B cell (primary cell): ENCODE data around the gene ZNF33B. TPM values are rescaled to one million over a fixed set of nuclear protein-coding genes. Genes with fewer than 3 reads are reported as not detected.

Experiments used
- ATAC-seq: fragments of 200-7000 bp; cut with Tn5 transposase; one replicate; pipeline ENCODE4 v1.10.0; 2021; ENCODE audit warnings: low read depth, mild to moderate bottlenecking, moderate number of reproducible peaks, moderate library complexity
- CTCF ChIA-PET: fragments of 350-600 bp; sonication (Branson Sonifier 250); formaldehyde crosslinking; loops from one replicate; lab custom pipeline; 2021; ENCODE audit warnings: antibody characterized with exemption, inconsistent platforms; lab: Charles Lee
- POLR2A ChIA-PET: fragments of 350-600 bp; sonication (Branson Sonifier 250); formaldehyde crosslinking; loops from one replicate; lab custom pipeline; 2021; ENCODE audit warnings: antibody characterized with exemption; lab: Charles Lee
- DNase-seq: peaks from one replicate; pipeline ENCODE4 v3.0.0; 2013
- H2AFZ ChIP-seq: 2 replicates; pipeline ENCODE4 v1.6.1; 2012; ENCODE audit warnings: mild to moderate bottlenecking, low read depth, low read length; ENCODE audit not compliant: insufficient read depth, poor library complexity, severe bottlenecking
- H3K27ac ChIP-seq, 2 donors: 1 replicate in 1 of 2; 2 replicates in 1 of 2; pipeline ENCODE4 v1.5.1; 2012 to 2013; ENCODE audit warnings: low read length in 2 of 2, mild to moderate bottlenecking in 2 of 2, moderate library complexity in 1 of 2
- H3K27me3 ChIP-seq, 4 experiments: fragments of 200-600 bp in 1 of 4; sonication (generic) in 1 of 4; replicated peaks in 1 of 4; 1 replicate in 2 of 4; 2 replicates in 2 of 4; pipeline versions ENCODE4 v1.6.1 to v1.7.0; 2013 to 2016; ENCODE audit warnings: low read length in 3 of 4, mild to moderate bottlenecking in 2 of 4, mixed read lengths in 1 of 4, moderate library complexity in 1 of 4; ENCODE audit not compliant: insufficient read depth in 4 of 4, control insufficient read depth in 3 of 4; ENCODE audit errors: control extremely low read depth in 1 of 4
- H3K36me3 ChIP-seq, 2 experiments: replicated peaks in 1 of 2; 1 replicate in 1 of 2; 2 replicates in 1 of 2; pipeline versions ENCODE4 v1.6.1 to v1.7.1; 2013; ENCODE audit warnings: low read length in 1 of 2; ENCODE audit not compliant: insufficient read depth in 2 of 2, control insufficient read depth in 1 of 2; ENCODE audit errors: control extremely low read depth in 1 of 2, extremely low read depth in 1 of 2
- H3K4me1 ChIP-seq, 2 donors: fragments of 200-600 bp in 1 of 2; sonication (generic) in 1 of 2; 1 replicate in 1 of 2; 2 replicates in 1 of 2; pipeline versions ENCODE4 v1.5.1 to v1.6.1; 2013 to 2017; ENCODE audit warnings: low read length in 2 of 2; ENCODE audit not compliant: control insufficient read depth in 2 of 2, insufficient read depth in 2 of 2
- H3K4me2 ChIP-seq: replicated peaks from 2 replicates; pipeline ENCODE3; 2012; ENCODE audit warnings: mild to moderate bottlenecking, low read depth, low read length; ENCODE audit not compliant: poor library complexity, severe bottlenecking
- H3K4me3 ChIP-seq, 5 experiments: fragments of 200-600 bp in 1 of 5; sonication (generic) in 1 of 5; 1 replicate in 3 of 5; 2 replicates in 2 of 5; pipeline versions ENCODE4 v1.5.1 to v1.7.0; 2011 to 2016; ENCODE audit warnings: low read length in 4 of 5, mild to moderate bottlenecking in 4 of 5, low read depth in 2 of 5, control low read depth in 1 of 5, moderate library complexity in 1 of 5; ENCODE audit not compliant: insufficient read depth in 1 of 5; ENCODE audit errors: control extremely low read depth in 1 of 5, extremely low read depth in 1 of 5
- H3K79me2 ChIP-seq: fragments of 200-600 bp; sonication (generic); one replicate; pipeline ENCODE4 v1.6.0; 2016; ENCODE audit warnings: low read length; ENCODE audit not compliant: control insufficient read depth, insufficient read depth
- H3K9ac ChIP-seq: fragments of 200-600 bp; sonication (generic); 2 replicates; pipeline ENCODE4 v1.6.1; 2017; ENCODE audit warnings: mild to moderate bottlenecking, low read length, moderate library complexity
- H3K9me3 ChIP-seq, 3 donors: one replicate each; pipeline versions ENCODE4 v1.6.1 to v1.7.1; 2013; ENCODE audit warnings: low read length in 2 of 3; ENCODE audit not compliant: control insufficient read depth in 2 of 3, insufficient read depth in 1 of 3; ENCODE audit errors: control extremely low read depth in 1 of 3
- H4K20me1 ChIP-seq: 2 replicates; pipeline ENCODE4 v1.6.0; 2012; ENCODE audit warnings: mild to moderate bottlenecking, low read length; ENCODE audit not compliant: insufficient read depth, control insufficient read depth, poor library complexity, severe bottlenecking
- H3K27ac Mint-ChIP-seq: one replicate; pipeline ENCODE4 v1.8.0; 2021; ENCODE audit warnings: mixed read lengths
- H3K27me3 Mint-ChIP-seq: one replicate; pipeline ENCODE4 v1.8.0; 2021; ENCODE audit warnings: mixed read lengths
- H3K4me1 Mint-ChIP-seq: one replicate; pipeline ENCODE4 v1.8.0; 2021; ENCODE audit warnings: mixed read lengths
- H3K4me3 Mint-ChIP-seq: one replicate; pipeline ENCODE4 v1.8.0; 2021; ENCODE audit warnings: mixed read lengths
- H3K9me3 Mint-ChIP-seq: one replicate; pipeline ENCODE4 v1.8.0; 2022; ENCODE audit warnings: mixed read lengths; ENCODE audit not compliant: insufficient read depth
- CTCF ChIP-seq: fragments of 200-600 bp; IDR thresholded peaks from one replicate; pipeline ENCODE4 v1.8.0; 2022; ENCODE audit warnings: antibody characterized with exemption, mild to moderate bottlenecking
- EZH2 ChIP-seq: IDR thresholded peaks from 2 replicates; pipeline ENCODE4 v1.6.1; 2012; ENCODE audit warnings: borderline replicate concordance, low read depth, mild to moderate bottlenecking, moderate library complexity, low read length; ENCODE audit not compliant: insufficient read depth, poor library complexity, severe bottlenecking
- WGBS: methylation state at CpG from one replicate; pipeline ENCODE4 v1.1.5; 2013; ENCODE audit warnings: missing lambda C conversion rate; ENCODE audit not compliant: insufficient coverage; 5-methylcytosine and 5-hydroxymethylcytosine counted together
- intact Hi-C: fragments of 100-400 bp; cut with micrococcal nuclease; formaldehyde crosslinking; loops from one replicate; pipeline ENCODE4 v1.10.0; 2022
- polyA plus RNA-seq: library from polyadenylated mRNA; depleted of rRNA; stranded (reverse); fragments of >200 nt; gene quantifications from 2 replicates; pipeline ENCODE4 v1.2.3, GENCODE V29; 2012
- total RNA-seq, 2 donors: library from RNA; stranded (reverse); fragments of 120-200 nt in 1 of 2; gene quantifications; 1 replicate in 1 of 2; 2 replicates in 1 of 2; pipeline versions ENCODE4 v1.2.3 to v1.2.4, GENCODE V29; 2013 to 2022

The ZNF33B gene
- total and polyA plus RNA-seq, 2 donors (not counting 1 experiment from before 2014, with no cell fraction given), result 15.5 to 66.9 TPM

- DNase-seq, result no peak
- no peaks in the 10 kb centered on the region for H4K20me1 ChIP-seq
- no peak overlapping the region for H3K9ac ChIP-seq
- no peak for ATAC-seq
- Mint-ChIP-seq H3K4me1 (no peaks in the 10 kb centered on the region), H3K9me3 (peaks cover 22% of the 10 kb centered on the region), H3K27me3 (no peaks in the 10 kb centered on the region), H3K4me3 (no peak overlapping the region), H3K27ac (no peak overlapping the region)
- H3K4me1 ChIP-seq, result no peaks in the 10 kb centered on the region
- intact Hi-C loops, result no loop called here
- TF ChIP-seq EZH2 (no peak), CTCF (no peak)
- peaks cover 23 to 42% of the 10 kb centered on the region in 2 experiments for H3K36me3 ChIP-seq
- no peak overlapping the region for H3K4me3 ChIP-seq
- peaks cover 2 to 43% (median 13%) of the 10 kb centered on the region in 3 donors for H3K9me3 ChIP-seq
- H2AFZ ChIP-seq, result no peak overlapping the region
- H3K79me2 ChIP-seq, result no peaks in the 10 kb centered on the region
- ChIA-PET POLR2A (no interaction called here), CTCF (no interaction called here)
- no peak overlapping the region for H3K27ac ChIP-seq
- no peak overlapping the region for H3K4me2 ChIP-seq
- no peaks in the 10 kb centered on the region for H3K27me3 ChIP-seq
These were observed 42.2 kb downstream of the ZNF33B start for GRCh38 chr10:42596196-42596595.

GRCh38 chr10:42594246-42594650, 44.1 kb downstream of the ZNF33B start:
- Histone ChIP-seq H3K9me3 (peaks cover 2 to 47% (median 15%) of the 10 kb centered on the region in 3 donors), H3K4me2 (no peak overlapping the region), H3K4me1 (no peaks in the 10 kb centered on the region), H2AFZ (no peak overlapping the region), H3K27ac (no peak overlapping the region), H3K27me3 (no peaks in the 10 kb centered on the region), H3K9ac (no peak overlapping the region), H3K4me3 (no peak overlapping the region), H4K20me1 (no peaks in the 10 kb centered on the region), H3K79me2 (no peaks in the 10 kb centered on the region), H3K36me3 (peaks cover 23 to 50% of the 10 kb centered on the region in 2 experiments)
- Mint-ChIP-seq H3K4me1 (no peaks in the 10 kb centered on the region), H3K27ac (no peak overlapping the region), H3K9me3 (peaks cover 22% of the 10 kb centered on the region), H3K27me3 (no peaks in the 10 kb centered on the region), H3K4me3 (no peak overlapping the region)
- no peak for ATAC-seq
- TF ChIP-seq EZH2 (no peak), CTCF (no peak)
- CTCF ChIA-PET, result no interaction called here
- 0% methylated on average over 1 of the region's 5 CpGs for WGBS
- POLR2A ChIA-PET, result no interaction called here
- intact Hi-C loops, result no loop called here
- no peak for DNase-seq
